Activated CD8-positive, alpha-beta memory T cell treated with anti-CD3 and anti-CD28 coated beads for 24 hours (primary cell): ENCODE results near the gene ATRX.
"Not testable (repeated sequence)": the region's sequence is repeated elsewhere in the genome, so short reads cannot be mapped to it uniquely, and the experiment has no call there.

Experiments
- DNase-seq: peaks from one replicate; pipeline ENCODE4 v3.0.0-alpha.2; 2020

ATRX gene

DNA sequence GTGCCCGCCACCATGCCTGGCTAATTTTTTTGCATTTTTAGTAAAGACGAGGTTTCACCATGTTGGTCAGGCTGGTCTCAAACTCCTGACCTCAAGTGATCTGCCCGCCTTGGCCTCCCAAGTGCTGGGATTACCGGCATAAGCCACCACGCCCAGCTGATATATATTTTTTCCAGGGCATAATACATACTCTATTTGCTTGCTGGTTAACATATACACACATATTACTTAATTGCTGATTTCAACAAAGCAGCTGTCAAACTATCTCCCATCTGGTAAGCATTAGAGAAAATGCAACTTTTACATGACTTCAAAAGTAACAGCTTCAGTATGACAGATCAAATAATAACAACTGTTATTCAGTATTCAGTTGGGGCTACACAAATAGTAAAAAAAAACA is 164.6 kb downstream of the ATRX start:
- DNase-seq: not testable (repeated sequence)

- no peak for DNase-seq
These were observed 168.8 kb downstream of the ATRX start for GRCh38 chrX:77617206-77617605.

GRCh38 chrX:77603635-77604336 is 182.2 kb downstream of the ATRX start:
- DNase-seq: no peak

- DNase-seq: no peak
These were observed 188.5 kb downstream of the ATRX start for GRCh38 chrX:77597511-77597910.

- DNase-seq: no peak
These were observed 188.9 kb downstream of the ATRX start for GRCh38 chrX:77597090-77597489.

GRCh38 chrX:77595848-77596247 is 190.2 kb downstream of the ATRX start:
- no peak for DNase-seq

DNA sequence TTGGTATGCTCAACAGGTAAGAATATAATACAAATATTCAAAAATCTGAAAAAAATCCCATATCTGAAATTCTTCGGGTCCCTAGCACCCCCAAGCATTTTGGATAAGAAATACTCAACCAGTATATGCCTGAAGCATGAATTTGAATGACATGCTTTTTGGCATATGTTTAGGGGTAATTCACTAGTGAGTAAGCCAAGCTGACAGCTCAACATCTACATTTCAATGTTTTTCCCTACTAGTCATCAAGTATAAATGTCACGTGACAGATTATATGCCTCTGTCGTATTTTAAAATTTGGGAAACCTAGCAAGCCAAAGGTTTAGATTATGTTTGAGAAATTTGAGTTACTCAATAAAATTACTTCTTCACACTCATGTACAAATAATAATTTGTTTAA is 213.7 kb downstream of the ATRX start:
- DNase-seq: no peak

GRCh38 chrX:77565278-77565677 is 220.7 kb downstream of the ATRX start:
- no peak for DNase-seq

- no peak for DNase-seq
These were observed 221.2 kb downstream of the ATRX start for GRCh38 chrX:77564823-77565222.

- no peak for DNase-seq
These were observed 224.6 kb downstream of the ATRX start for GRCh38 chrX:77561372-77561771.

GRCh38 chrX:77556276-77556675 is 229.7 kb downstream of the ATRX start:
- DNase-seq: no peak

DNA sequence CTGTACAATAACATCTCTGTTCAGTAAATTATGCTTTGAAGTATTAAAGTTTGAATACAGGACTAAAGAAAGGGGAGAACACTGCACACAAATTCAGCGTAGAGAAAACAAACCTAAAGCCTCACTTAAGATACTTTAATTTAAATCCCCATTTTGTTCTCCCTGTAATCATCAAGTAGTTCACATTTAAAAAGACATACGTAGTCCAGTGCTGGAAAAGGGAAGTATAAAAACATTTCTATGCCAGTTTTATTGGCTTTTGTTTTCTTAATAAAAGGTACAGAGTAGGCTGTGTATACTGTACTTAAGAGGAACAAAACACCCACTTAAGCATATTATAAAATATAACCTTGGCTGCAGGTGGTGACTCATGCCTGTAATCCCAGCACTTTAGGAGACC is 237.3 kb downstream of the ATRX start:
- no peak for DNase-seq

GRCh38 chrX:77539778-77540177 is 246.2 kb downstream of the ATRX start:
- DNase-seq: not testable (repeated sequence)

GRCh38 chrX:77531261-77531660 is 254.8 kb downstream of the ATRX start:
- DNase-seq: not testable (repeated sequence)

DNA sequence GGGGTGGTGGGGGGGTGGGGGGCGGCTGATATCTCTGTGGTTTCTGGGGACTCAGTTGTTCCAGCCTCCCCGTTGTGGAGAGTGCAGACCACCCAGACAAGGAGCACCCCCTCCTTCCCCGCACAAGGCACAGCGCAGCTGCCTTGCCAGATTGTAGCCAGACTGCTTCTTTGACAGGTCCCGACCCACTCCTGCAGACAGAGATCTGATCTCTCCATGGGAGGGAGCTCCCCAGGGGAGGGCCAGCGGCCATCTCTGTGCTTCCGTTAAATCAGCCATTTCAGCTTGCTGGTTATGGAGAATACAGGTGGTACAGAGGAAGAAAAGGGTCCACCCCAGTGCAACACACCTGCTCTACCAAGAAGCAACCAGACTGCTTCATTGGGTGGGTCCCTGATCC is 258.0 kb downstream of the ATRX start:
- no peak for DNase-seq

- no peak for DNase-seq
These were observed 258.6 kb downstream of the ATRX start for GRCh38 chrX:77527233-77528001.

- DNase-seq: no peak
These were observed 266.3 kb downstream of the ATRX start for GRCh38 chrX:77519765-77520164.

DNA sequence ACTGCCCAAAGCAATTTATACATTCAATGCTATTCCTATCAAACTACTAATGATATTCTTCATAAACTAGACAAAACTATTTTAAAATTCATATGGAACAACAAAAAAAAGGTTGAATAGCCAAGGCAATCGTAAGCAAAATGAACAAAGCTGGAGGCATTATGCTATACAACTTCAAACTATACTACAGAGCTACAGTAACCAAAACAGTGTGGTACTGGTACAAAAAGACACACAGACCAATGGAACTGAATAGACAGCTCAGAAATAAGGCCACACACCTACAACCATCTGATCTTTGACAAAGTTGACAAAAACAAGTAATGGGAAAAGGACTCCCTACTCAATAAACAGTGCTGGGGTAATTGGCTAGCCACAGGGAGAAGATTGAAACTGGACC is 271.8 kb downstream of the ATRX start:
- no peak for DNase-seq

DNA sequence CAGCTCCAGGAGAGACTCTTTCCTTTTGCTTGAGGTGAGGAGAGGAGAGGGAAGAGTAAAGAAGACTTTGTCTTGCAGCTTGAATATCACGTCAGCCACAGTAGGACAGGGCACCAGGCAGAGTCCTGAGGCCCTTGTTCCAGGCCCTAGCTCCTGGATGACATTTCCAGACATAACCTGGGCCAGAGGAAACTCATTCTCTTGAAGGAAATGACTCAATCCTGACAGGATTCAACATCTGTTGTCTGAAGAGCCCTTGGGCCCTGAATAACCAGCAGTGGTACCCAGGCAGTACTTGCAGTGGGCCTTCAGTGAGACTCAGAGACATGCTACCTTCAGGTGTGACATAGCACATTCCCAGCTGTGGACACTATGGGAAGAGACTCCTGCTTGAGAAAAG is 276.0 kb downstream of the ATRX start:
- no peak for DNase-seq

DNA sequence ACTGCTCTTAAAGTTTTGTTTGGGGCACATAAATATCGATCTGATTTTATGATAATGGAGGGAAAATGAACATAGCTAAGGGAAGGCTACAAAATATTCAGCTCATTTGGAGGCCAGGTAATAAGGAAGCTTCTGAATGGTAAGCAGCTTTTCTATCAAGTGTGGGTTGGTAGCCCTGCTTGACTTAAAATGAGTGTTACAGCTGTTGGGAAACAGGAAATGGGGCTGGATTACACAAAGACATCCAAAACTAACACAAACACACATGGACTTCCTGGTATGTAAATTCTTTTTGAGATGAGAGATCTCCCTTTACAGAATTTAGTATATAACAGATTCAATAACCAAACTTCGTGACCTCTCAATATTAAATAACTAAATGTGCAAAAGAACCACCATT is 280.8 kb downstream of the ATRX start:
- DNase-seq: no peak

DNA sequence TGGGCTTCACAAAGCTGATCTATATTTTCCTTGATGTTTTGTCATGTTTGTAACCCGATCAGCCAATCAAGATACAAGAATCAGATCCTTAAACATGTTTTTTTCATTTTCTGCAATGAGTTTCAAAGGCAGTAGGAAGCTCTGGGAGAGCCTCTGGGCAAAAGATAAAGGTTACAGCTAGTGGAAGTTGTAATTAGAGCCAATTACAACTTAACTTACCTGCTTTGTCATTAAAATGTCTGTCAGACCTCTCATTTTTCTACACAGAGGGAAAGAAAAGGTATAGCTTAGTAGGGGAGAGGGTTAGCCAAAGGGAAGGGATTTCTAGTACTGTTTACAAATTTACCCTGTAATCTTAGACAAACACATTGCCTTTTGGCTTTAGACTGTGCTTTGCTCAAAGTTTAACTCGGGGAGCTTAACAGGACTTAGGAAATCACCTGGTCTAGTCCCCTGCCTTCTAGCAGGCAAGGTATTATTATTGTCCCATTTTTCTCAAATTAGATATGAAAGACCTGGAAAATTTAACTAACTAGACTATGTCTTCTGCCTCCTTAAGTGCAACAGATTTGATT is 283.0 kb downstream of the ATRX start:
- no peak for DNase-seq

DNA sequence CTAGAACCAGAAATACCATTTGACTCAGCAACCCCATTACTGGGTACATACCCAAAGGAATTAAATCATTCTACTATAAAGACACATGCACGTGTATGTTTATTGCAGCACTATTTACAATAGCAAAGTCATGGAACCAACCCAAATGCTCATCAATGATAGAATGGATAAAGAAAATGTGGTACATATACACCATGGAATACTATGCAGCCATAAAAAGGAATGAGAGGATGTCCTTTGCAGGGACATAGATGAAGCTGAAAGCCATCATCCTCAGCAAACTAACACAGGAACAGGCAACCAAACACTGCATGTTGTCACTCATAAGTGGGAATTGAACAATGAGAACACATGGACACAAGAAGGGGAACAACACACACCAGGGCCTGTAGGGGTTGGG is 285.9 kb downstream of the ATRX start:
- not testable (repeated sequence) for DNase-seq

DNA sequence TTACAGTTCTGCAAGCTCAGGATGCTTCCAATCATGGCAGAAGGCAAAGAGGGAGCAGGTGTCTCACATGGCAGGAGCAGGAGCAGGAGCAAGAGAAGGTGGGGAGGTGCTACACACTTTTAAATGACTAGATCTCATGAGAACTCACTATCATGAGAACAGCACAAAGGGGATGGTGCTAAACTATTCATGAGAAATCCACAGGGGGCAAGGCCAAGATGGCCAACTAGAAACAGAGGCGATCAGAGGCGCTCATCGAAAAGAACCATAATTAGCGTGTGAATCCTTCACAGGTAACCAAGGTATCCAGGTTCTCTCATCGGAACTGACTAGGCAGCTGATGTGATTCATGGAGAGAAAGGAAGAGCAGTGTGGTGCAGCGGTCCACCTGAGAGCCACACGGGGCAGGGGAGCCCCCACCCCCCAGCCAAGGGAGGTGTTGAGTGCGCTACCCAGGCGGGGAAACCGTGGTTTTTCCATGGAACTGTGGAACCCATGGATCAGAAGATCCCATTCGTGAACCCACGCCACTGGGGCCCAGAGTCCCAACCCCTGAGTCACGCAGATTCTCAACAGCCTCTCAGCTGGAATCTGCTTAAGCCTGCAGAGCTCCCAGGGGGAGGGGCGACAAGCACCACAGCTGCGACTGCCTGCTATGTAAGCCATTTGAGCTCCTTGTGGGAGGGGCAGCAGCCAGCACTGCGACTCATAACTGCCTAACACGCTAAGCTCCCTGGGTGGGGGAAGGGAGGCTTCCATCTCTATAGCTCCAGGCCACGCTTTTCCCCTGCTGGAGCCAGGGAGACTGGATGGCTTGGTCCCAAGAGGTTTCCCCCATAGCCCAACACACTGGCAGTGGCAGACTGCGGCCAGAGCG is 292.1 kb downstream of the ATRX start:
- DNase-seq: no peak
